HG02852 (cell line): Measurements from ENCODE around the gene COX6A2.
"Not testable (repeated sequence)": the region's sequence is repeated elsewhere in the genome, so short reads cannot be mapped to it uniquely, and the experiment has no call there.

Experiments
- ATAC-seq: cut with Tn5 transposase; IDR thresholded peaks from one replicate; pipeline ENCODE4 v1.9.1; 2021; ENCODE audit warnings: mild to moderate bottlenecking, moderate library complexity; ENCODE audit not compliant: unreplicated experiment

The COX6A2 gene

DNA sequence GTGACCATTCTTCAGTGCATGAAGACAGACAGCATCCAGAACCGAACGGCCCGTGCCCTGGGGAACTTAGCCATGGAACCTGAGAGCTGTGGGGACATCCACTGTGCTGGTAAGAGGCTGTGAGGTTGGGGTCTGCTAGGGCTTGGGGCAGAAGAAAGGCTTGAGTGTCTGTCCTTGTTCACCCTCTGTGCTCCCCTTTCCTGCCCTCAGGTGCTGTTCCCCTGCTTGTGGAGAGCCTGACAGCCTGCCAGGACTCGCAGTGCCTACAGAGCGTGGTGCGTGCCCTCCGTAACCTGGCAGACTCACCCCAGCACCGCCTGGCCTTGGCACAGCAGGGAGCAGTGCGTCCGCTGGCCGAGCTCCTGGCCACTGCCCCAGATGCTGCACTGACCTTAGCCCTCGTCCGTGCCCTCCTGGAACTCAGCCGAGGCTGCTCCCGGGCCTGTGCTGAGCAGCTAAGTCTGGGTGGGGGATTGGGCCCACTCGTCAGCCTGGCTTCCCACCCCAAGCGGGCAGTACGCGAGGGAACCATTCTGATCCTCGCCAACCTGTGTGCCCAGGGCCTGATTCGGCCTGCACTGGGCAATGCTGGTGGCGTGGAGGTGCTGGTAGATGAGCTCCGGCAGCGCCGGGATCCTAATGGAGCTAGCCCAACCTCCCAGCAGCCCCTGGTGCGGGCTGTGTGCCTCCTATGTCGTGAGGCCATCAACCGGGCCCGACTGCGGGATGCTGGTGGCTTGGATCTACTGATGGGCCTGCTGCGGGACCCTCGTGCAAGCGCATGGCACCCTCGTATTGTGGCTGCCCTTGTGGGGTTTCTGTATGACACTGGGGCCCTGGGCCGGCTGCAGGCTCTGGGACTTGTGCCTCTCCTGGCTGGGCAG is 34.0 kb upstream of the COX6A2 start:
- ATAC-seq = no peak

DNA sequence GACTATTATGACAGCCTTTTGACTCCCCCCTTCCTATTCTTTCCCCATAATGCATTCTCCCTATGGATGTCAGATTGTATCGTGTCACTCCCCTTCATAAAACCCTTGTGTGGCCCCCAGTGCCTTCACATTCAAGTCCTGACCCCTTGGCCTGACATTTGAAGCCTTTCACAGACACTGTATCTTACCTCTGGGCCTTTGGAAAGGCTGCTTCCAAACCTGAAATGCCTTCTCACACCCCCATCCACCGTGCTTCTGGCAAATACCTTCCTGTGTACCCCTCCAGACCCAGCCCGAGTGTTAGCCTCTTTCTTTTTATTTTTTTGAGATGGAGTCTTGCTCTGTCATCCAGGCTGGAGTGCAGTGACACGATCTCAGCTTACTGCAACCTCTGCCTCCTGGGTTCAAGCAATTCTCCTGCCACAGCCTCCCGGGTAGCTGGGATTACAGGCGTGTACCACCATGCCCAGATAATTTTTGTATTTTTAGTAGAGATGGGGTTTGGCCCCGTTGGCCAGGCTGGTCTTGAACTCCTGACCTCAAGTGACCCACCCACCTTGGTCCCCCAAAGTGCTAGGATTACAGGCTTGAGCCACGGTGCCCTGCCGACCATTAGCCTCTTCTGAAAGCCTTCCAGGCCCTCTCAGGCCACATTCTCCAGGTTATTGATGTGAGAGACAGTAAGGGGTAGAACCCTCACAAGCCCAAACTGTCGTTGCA is 33.2 kb upstream of the COX6A2 start:
- no peak for ATAC-seq

GRCh38 chr16:31460582-31461002 is 32.4 kb upstream of the COX6A2 start:
- ATAC-seq = no peak

GRCh38 chr16:31459687-31460581 is 31.8 kb upstream of the COX6A2 start:
- peak; percentile 66 for ATAC-seq

- ATAC-seq = peak; percentile 75
Observed at GRCh38 chr16:31458844-31459686, 30.9 kb upstream of the COX6A2 start, which contains the start of gene ARMC5. ARMC5 (plus strand) TSS chr16:31459501; CDS start chr16:31459525, 24 bp downstream.

DNA sequence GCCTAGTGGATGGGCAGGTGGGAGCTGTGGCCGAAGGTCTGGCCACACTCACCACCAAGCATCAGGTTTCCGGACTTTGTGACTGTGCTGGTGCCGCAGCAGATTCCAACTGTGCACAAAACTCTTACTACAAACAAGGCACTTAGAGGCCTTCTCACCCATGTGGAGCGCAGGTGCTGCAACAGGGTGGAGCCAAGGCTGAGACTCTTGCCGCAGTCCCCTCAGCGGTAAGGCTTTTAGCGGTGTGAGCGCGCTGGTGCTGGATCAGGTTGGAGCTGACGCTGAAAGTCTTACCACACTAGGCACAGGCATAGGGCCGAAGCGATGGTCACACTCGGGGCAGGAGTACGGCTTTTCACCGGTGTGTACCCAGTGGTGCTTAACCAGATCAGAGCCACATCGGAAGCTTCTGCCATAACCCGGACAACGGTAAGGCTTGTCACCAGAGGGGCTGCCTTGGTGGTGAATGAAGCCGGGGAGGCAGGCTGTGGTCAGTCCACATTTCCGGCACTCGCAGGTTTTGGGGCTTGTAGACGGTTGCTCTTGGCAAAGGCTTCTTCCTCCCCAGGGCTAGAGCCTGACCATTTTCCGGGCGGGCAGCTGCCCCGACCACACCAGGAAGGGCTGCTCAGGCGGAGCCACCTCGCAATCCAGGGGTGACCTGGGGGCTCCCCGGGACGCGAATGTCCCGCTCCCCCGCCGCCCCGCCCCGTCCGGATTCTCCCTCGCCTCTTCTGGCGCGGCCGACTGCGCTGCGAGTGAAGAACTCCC is 30.1 kb upstream of the COX6A2 start:
- peak; percentile 3 for ATAC-seq

DNA sequence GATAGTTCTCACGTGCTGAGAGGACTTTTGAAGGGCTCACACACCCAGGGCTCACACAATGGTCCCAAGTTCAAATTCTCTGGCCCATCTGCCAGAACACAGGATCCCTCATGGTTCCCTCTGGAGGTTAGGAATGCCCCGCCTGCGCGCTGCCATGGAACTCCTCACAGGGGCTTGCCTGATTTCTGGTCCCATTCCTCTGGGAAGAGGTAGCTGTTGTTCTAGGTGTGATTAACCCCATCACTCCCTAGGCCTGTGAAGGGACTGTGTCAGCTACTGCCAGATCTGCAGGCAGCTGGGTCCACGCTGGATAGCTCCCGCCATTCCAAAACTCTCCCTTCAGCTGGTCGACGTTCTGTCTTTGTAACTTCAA is 28.8 kb upstream of the COX6A2 start:
- ATAC-seq = no peak

GRCh38 chr16:31455601-31456314 is 27.6 kb upstream of the COX6A2 start:
- no peak for ATAC-seq

- ATAC-seq = no peak
Observed at GRCh38 chr16:31453255-31454204, 25.4 kb upstream of the COX6A2 start.

DNA sequence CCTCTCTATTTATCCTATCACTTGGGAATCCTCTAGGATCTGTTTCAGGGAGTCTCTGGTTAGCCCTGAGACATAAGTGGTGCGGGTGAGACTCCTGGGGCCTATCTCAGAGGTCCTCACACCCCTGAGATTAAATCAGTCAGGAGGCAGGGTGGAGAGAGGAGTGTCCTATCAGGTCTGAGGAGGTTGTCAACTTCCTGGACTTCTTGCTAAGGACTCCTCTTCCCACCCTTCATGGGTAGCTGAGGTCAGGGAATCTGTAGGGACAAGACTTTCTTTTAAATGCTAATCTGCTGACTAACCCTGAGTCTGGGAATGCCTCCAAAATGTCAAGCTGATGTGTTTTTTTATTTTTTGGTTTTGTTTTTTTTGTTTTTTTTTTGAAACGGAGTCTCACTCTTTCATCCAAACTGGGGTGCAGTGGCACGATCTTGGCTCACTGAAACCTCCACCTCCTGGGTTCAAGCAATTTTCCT is 24.5 kb upstream of the COX6A2 start:
- no peak for ATAC-seq

- ATAC-seq = no peak
Observed at GRCh38 chr16:31451681-31452351, 23.7 kb upstream of the COX6A2 start.

DNA sequence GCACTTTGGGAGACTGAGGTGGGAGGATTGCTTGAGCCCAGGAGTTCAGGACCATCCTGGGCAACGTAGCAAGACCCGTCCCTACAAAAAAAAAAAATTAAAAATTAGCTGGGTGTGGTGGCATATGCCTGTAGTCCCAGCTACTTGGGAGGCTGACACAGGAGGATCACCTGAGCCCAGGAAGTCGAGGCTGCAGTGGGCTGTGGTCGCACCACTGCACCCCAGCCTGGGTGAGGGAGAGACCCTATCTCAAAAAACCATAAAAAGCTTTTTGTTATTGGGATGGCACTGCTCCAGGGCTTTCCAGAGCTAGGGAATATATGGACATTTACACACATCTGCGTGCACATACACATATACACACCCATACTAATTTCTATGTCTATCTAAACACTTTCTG is 23.0 kb upstream of the COX6A2 start:
- no peak for ATAC-seq

- ATAC-seq = not testable (repeated sequence)
Observed at GRCh38 chr16:31445931-31446330, 17.8 kb upstream of the COX6A2 start.

DNA sequence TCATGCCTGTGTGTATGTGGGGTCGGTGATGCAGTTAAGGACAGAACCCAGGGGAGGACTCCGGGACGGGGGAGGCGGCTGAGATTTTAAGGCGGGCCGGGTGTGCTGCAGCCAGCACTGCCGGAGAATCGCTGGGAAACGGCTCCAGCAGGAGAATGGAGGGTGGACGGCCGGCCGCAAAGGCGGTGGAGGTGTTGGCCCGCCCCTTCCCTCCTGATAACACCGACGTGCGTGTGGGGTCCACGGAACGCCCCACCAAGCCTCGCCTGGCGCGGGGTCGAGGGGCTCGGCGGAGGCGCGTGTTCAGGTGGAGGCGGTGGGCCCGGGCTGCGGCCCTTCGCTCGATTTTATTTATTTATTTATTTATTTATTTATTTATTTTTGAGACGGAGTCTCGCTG is 13.8 kb upstream of the COX6A2 start:
- no peak for ATAC-seq

- ATAC-seq = no peak
Observed at GRCh38 chr16:31440516-31441184, 12.5 kb upstream of the COX6A2 start.

DNA sequence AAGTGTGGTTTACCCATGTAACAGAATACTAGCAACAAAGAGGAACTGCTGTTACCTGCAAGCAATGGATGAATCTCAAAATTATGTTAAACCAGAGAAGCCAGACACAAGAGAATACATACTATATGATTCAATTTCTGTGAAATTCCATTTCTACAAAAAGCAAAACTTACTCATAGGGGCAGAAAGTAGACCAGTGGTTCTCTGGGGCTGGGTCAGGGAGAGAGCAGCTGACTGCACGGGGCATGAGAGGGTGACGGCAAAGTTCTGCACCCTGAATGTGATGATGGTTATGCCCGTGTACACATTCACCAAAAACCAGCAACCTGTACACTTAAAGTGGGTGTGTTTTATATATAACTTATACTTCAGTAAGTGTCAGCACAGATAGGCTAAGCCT is 11.4 kb upstream of the COX6A2 start:
- no peak for ATAC-seq
